Medulla oblongata (tissue), 1 donor: ENCODE measurements around the gene CYFIP1.

ENCODE experiments used
- DNase-seq: peaks from one replicate; pipeline ENCODE4 v3.0.0-alpha.2; 2015; ENCODE audit errors: extremely low spot score

CYFIP1 gene

DNA sequence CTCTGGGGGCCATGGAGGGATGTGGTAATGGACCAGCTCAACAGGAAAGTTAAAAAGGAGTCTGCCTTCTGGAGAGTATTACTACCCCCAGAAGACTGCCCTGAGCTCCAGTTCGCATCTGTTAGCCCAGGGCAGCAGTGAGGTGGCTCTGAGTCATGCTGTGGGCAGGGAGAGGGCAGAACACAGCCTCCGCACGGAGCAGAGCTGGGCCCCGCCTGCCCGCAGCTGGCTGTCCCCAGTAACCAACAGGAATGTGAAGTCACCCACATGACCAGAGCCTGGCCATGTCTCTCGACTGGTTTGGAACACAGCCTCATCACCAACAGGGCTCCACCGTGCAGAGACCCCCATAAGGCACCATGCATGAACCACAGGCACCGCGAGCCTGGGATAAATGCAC lies 62.1 kb downstream of the CYFIP1 start:
- no peak for DNase-seq

DNA sequence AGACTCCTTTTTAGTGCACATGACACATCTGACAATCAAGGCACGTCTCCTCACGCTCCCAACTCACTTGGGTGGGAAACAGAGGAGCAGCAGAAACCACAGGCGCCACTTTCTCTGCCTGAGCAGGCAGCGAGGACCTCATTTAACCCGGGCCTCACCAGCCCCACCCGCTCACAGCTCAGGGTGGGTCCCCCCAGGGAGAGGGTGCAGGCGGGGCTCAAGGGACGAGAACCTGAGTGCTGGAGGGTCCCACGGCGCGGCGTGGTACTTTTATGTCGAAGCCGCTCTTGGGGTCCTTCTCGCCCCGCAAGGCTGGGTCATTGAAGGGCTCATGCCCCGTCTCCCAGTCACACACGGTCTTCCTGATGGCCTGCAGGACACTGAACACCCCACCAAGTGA lies 62.6 kb downstream of the CYFIP1 start:
- DNase-seq, result no peak

DNA sequence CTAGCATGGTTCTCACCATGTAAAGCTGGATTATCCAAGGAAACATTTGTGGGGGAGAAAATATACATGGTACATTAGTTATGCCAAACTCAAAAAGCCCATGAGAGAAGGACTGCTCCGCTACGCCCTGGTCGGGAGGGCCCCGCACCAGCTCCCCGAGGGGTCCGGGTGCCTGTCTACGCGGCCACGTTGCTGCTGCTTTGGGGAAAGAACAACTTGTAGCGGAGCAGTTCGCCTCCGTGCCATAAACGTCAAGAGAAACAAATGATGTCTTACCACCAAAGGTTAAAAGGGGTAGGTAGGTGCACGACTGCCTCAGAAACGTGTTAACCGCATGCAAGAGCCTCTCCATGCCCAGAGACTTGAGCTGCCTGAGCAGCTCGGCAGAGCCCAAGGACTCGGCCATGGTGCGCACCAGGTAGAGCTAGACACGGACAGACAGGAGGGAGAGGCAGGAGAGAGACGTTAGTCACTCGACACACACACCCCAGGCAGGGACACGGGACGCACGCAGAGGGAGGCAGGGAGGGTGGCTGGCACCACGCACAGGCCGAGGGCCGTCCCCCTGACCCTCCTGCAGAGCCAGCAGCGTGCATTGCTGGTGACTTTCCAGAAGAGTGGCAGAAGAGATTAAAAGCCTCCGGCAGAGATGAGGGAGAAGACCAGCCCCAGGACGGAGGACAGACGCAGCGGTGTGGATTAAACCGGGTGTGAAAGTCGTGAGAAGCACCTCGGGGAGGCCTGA lies 63.4 kb downstream of the CYFIP1 start:
- no peak for DNase-seq

DNA sequence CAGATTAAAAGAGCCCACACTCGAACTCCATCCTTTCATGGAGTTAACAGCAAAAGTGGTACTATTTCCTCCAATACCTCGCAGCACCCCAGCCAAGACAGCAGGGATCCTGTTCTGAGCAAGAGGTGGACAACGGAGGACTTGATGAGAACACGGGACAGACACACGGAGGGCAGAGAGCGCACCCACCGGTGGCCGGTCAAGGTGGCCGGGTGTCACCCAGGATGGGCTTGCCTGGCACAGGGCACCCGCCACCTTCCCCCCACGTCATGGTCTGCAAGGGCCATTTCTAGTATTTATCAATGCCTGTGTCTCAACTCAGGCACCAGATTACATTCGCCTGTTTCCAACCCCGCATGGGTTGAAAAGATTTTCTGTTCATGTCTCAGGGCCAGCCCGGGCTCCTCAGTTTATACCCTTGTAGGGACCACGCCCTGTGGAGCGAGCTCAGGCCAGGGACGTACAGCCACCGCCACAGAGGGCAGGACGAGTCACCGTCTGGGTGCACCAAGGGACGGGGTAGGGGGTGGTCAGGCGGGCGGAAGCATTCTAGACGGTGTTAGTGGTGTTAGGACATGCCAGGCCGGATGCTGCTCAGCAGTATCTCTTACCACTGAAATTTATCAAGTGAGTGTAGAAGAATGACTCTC lies 64.2 kb downstream of the CYFIP1 start:
- no peak for DNase-seq

DNA sequence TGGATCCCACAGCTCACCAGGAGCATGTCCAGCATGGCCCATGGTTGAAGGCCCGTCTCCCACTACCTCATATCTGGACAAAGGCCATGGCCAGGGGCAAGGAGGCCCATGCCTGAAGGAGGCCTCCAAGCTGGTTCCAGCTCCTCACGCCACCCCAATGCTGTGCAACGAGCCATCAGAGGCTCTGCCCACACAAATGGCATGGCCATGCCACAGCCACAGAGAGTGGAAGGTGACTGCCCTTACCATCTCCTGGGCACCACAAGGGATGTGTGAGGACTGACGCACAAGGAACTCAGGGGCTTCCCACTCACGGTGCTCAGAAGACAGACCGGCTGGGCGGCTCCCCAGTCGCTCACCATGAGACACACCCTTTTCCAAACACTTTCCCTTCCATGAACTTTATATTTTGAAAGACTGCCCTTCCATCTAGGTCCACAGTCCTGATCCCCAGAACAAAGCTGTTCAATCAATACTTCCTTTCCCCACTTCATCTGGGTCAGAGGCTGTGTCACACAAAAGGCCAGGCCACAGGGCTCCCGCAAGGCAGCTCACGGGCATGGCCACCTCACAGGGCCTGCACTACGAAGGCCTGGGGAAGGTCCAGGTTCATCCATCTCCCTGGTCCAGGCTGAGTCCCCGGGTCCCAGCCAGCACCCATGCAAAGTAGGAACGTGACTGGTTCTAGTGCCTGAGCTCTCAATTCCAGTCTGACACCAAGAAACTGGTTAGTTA lies 66.4 kb downstream of the CYFIP1 start:
- DNase-seq, result no peak

DNA sequence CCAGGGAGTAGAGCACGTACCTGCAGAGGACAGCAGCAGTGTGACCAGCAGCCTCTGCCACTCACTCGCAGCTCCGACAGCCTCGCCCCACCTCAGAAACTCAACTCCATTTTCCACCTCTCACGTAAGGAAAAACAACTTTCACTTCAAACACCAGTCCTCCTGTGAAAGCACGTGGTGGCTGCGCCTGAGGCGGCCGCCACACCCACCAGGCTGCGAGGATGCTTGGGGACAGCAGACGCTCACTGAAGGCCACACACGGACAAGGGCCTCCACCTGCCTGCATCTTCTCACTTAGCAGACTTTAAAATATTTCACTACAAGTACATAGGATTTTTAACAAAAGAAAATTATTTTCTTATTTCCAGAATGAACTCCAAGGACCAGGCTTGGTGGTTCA lies 67.9 kb downstream of the CYFIP1 start:
- DNase-seq, result no peak

DNA sequence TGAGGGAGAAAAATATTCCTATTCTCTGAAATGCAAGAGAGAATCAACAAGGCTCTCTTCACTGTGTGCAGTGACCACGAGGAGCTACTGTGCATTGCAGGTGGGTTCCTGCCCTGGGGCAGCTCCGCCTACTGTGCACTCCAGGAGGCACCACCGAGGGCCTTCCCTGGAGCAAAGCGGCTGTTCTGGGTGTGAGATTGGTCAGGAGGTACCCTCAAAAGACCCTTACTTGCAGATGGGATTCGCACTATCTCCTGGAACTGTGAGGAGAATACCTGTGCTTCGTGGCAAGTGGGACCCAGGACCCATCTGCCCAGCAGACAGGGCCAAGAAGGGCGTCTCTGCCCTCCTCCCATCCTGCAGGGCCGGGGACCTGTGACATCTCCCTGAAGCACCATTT lies 68.9 kb downstream of the CYFIP1 start:
- DNase-seq, result no peak

DNA sequence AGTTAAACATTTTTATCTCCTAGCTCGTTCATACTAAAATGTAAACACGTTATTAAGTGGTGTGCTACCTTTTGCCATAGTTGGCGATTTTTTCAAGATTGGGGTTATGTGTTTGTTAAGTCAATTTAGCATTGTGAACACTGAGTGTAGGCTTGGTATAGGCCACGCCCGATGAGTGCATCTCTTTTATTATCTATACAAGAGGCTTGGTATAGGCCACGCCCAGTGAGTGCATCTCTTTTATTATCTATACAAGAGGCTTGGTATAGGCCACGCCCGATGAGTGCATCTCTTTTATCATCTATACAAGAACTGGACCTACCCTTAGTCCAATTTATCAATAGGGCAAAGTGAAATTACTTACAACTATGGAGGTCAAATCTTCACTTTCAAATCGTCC lies 71.3 kb downstream of the CYFIP1 start:
- no peak for DNase-seq

DNA sequence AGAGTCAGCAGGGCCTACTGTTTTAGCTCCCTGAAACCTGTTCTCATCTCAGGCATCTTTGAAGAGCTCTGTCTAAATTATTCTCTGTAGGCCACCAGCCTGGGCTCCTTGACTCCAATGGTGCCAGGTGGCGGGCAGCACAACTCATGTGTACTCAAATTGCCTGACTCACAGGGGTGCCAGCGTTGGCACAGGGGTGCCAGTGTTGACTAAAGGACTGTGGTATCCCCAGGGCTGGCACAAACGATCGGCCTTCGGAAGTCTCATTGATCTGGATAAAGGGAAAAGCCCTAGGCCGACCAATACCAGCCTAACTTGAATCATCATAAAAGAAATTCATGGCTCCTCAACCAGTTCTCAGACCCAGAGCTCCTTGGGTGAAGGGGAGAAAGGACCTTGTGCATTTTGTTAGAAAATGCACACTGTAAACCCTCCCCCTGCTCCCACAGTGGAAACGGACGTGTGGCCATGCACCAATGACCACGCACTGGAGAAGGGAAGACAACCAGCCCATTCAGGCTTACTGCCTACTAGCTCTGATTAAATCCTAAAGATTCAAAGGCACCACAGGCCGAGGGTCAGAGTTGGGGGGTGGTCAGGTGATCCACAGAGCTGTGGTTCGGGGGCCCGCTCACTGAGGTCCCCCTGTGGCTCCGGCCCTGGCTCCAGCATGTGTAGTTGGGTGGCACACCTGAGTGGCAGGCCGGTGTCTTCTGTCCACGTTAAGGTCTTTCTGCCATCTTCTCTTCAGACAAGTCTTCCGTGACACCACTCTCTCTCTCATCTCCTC lies 72.8 kb downstream of the CYFIP1 start:
- DNase-seq, result no peak

DNA sequence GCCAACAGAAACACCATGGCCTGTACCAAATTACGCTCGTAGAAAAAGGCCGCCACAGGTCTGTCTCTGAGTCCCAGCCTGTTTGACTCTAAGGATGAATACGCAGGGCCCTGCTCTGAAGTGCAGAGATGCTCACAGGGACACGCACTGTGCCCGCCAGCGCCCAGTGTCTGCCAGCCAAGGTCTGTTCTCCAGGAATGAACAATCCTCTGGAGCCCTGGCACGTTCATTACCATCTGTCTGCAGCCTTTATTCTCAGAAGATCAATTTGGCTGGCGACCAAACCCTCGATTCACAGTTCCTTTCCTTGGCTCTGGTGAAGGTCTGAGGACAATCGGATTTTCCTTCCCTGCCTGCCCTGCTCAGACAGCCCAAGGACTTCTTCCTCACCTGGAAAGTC lies 75.4 kb downstream of the CYFIP1 start:
- DNase-seq, result no peak

DNA sequence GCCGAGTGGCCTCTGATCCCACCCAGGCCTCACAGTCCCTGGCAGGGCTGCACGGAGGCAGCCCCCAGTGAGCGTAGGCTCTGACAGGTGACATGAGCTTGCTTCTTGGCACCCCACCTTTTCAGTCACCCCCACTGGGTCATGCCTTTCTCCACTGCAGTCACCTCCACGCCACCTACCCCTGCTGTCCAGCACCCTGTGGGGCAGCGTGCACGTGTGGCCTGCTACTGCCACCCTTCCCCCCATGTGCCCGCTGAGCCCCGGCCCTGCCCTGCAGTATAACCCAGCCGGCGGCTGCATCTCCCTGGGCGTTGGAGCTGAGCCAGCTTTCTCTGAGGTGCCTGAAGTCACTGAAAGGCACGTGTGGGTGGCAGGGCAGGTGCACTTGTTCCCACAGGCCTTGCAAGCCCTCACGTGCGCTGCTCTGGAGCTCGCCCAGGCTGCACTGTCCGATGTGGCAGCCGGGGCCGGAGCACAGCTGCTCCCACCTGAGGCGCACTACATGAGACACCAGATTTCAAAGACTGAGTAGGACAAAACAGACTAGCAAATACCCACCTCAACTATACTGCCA lies 76.1 kb downstream of the CYFIP1 start:
- DNase-seq, result no peak

DNA sequence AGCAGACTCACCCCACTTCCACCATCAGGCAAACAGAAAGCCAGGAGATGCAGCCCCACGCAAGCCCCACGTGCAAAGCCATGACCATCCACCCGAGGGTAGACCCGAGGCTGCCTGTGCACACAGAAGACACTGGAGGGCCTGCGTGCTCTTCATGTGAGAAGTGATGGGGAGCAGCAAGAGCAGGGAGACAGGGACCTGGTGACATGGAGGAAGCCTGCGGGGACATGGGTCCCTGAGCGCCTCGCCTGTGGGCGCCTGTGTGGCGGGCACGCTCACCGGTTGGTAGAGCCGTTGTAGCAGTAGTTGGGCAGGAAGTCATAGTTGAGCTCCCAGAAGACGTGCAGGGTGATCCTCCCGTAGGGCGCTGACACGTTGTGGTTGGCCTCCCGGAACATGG lies 76.7 kb downstream of the CYFIP1 start:
- DNase-seq, result no peak

DNA sequence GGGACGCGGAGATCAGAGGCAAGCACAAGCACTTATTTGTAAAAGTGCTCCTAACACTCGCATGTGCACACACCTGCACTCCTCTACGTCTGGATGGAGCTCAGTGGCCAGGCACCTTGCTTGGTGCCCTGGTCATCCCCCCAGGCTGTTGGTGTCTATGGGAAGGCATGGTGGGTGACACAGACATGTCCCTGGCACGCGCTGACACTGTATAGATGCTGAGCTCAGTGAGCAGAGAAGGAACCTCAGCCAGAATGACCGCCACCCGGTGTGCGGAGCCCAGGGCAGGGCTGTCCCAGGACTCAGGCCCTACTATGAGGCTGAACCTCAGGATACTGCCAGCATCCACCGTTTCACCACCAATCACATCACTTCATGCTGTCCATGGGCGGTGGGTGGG lies 77.2 kb downstream of the CYFIP1 start:
- no peak for DNase-seq

DNA sequence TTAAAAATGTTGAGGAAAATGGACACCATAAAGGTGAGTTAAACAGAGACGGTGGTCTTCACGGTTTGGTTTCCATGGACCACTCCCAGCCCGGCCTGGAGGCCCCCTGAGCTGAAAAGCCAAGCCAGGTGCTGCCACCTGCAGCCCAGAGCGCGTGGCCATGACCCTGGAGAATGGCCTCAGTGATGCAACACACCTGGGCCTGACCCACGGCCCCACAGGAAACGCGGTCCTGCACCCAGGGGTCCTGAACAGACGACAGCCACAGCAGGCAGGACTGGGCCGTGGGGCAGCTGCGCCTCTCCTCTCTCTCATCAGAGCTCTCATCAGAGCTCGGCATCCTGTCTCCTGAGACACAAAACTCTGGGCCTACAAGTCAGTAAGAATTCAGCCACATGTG lies 77.6 kb downstream of the CYFIP1 start:
- DNase-seq, result no peak

DNA sequence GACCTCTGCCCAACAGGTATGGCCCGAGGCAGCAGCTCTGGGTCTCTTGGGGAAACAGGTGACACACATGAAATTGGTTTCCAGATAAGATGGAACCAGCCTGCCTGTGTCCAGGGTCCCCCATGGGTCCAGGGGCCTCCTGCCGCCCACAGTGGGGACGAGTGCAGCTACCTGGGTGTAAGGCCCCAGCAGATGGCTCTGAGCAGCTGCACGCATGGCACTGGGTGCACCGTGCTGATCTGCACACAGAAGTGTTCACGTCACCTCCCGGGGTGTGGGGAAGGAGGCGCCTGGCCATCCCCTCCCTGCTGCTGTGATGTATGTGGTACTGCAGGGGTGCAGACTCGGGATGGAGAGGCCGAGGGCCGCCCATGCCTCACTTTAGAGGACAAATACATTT lies 78.1 kb downstream of the CYFIP1 start:
- DNase-seq, result no peak

DNA sequence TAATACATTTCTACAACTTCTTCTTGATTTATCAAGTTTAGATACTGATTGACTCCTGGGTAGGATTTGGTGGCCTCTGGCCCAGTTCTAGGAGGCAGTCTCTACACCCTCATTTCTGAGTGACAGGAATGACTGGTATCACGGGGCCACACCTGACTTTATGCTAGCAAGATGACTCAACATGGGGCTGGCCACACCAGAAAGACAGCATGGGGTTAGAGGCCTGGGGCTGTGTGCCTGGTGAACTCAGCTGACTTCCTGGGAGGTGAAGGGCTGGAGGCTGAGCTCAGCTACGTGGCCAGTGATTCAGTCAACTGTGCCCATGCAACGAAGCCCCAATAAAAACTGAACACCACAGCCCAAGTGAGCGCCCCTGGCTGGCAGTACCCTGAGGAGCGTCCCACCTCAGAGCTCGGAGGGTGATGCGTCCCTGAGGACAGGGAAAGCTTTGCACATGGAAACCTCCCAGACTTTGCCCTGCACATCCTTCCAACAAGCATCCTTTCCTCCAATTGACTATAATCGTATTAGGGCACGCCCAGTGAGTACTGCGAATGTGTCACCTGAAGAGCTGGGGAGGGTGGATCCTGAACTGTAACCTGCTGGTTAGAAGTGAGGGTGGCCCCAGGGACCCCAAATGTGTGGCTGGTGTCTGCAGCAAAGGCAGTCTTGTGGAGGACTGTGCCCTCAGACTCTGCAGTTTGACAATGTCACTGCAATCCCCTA lies 84.5 kb downstream of the CYFIP1 start:
- DNase-seq, result no peak

DNA sequence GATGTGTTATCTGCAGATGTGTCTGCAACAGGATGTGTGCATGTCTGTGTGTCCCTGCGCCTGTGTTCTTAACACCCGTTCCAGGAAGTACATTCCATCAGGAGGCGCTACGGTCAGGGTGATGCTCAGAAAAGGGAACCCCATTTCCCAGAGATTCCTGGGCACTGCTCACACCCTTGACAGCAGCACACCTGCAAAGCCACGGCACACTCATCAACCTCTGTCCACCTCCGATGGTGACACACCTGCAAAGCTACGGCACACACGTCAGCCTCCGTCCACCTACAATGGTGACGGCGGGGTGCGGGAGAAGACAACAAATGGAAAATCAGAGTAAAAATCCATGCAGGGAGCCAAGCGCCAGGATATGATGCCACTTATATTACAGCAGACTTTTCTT lies 86.3 kb downstream of the CYFIP1 start:
- no peak for DNase-seq

DNA sequence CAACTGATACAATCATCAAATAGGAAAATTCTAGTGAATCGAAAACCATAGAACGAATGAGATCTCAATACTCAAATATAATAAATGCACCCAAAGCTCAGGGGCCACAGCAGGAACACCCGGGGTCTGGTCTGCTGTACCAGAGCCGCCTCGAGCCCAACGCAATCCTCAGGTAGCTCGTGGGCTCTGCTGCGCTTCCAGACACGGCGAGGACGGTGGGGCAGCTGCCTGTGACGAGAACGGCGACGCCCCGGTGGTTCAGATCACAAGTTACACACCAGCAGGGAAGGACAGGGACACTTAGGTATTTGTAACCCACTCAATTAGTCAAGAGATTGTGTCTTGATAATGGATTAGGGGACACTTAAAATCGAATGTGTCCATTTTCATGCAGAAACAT lies 87.1 kb downstream of the CYFIP1 start:
- no peak for DNase-seq

DNA sequence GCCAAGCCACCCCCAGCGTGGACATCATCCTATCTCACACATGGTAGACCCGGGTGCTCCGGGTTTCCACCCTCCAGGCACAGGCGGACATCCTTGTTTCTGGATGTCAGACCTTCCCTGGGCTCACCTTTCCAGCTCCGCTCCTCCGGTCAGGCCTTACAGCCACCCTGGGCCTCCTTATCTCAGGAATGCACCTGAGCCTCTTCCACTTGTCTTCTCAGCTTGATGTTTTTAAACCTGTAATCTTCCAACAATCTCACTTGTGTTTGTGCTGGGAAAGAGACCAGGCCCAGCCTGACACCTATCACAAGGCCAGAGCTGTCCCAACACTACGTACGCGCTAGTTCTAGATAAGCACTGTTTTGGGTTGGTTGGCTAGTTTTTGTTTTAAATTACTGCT lies 87.8 kb downstream of the CYFIP1 start:
- DNase-seq, result no peak

DNA sequence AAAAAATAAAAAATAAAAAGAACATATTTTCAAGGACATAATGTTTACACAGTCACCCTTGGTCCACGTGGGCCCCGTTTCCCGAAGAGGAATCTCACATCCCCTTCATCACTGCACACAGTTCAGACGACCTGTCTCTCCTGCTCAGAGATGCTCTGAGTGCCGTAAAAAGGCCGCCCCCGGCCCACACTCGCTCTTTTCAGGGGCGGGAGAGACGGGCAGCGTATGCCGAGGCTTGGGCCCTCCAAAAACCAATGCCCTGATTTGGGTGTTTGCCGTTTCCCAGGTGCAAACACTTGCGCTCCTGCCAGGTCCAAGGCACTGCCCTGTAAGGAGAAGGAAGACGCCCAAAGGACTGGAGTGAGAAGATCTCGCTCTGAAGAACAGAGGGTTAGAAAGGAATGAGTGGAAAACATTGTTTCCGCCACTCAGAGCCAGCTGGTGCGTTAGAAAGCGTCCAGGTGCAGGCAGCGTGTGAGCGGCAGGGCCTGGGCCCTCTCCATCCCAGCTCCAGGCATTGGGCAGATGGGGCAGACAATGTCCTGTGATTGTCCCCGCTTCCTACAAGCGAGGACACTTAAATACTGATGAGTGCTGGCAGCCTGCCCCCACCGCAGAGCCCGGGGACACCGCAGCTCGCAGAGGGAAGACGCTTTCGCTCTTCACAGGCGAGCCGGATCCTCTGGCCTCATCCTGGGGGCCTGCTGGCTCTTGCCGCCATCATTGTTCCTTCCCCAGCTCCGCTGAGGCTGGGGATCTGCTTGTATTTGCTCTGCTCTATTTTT lies 88.5 kb downstream of the CYFIP1 start:
- no peak for DNase-seq
